Measurements from ENCODE around the gene SYDE1.

SYDE1 gene

GRCh38 chr19:15154002-15154612 lies 46.9 kb downstream of the SYDE1 start:
- peaks cover 12% of the 10 kb centered on the region for H3K27me3 Mint-ChIP-seq (ENCODE audit: low read depth, poor library complexity)
- H3K4me3 Mint-ChIP-seq = no peak overlapping the region
- H3K36me3 Mint-ChIP-seq (ENCODE audit: low read depth) = peaks cover 5% of the 10 kb centered on the region
- H3K4me1 Mint-ChIP-seq = peaks cover 5% of the 10 kb centered on the region
- peak; percentile 46 for DNase-seq
- H3K9me3 Mint-ChIP-seq = peaks cover 13% of the 10 kb centered on the region
- no peak overlapping the region for H3K27ac Mint-ChIP-seq
- TF ChIP-seq CTCF (IDR thresholded peaks at IDR 0.05) = peak; percentile 44

- TF ChIP-seq CTCF (IDR thresholded peaks at IDR 0.05) = no peak
- Mint-ChIP-seq H3K4me1 (peaks cover 5% of the 10 kb centered on the region), H3K27me3 (ENCODE audit: low read depth, poor library complexity) (peaks cover 12% of the 10 kb centered on the region), H3K36me3 (ENCODE audit: low read depth) (peaks cover 14% of the 10 kb centered on the region), H3K9me3 (peaks cover 13% of the 10 kb centered on the region), H3K4me3 (no peak overlapping the region), H3K27ac (no peak overlapping the region)
- DNase-seq = no peak
Measured at GRCh38 chr19:15155296-15155695, 48.1 kb downstream of the SYDE1 start.

- DNase-seq = no peak
- Mint-ChIP-seq H3K4me1 (peaks cover 5% of the 10 kb centered on the region), H3K27me3 (ENCODE audit: low read depth, poor library complexity) (peaks cover 6% of the 10 kb centered on the region), H3K4me3 (no peak overlapping the region), H3K9me3 (peaks cover 13% of the 10 kb centered on the region), H3K36me3 (ENCODE audit: low read depth) (peaks cover 18% of the 10 kb centered on the region), H3K27ac (no peak overlapping the region)
- TF ChIP-seq CTCF (IDR thresholded peaks at IDR 0.05) = no peak
Measured at GRCh38 chr19:15156391-15156790, 49.2 kb downstream of the SYDE1 start.

- no peak overlapping the region for H3K4me3 Mint-ChIP-seq
- H3K36me3 Mint-ChIP-seq (ENCODE audit: low read depth) = peaks cover 42% of the 10 kb centered on the region
- no peak for TF ChIP-seq CTCF (IDR thresholded peaks at IDR 0.05)
- no peak for DNase-seq
- no peaks in the 10 kb centered on the region for H3K27me3 Mint-ChIP-seq (ENCODE audit: low read depth, poor library complexity)
- H3K27ac Mint-ChIP-seq = no peak overlapping the region
- peaks cover 10% of the 10 kb centered on the region for H3K9me3 Mint-ChIP-seq
- peaks cover 5% of the 10 kb centered on the region for H3K4me1 Mint-ChIP-seq
Measured at GRCh38 chr19:15159251-15159650, 52.0 kb downstream of the SYDE1 start.

- peak; percentile 42 for DNase-seq
- Mint-ChIP-seq H3K9me3 (peaks cover 16% of the 10 kb centered on the region), H3K4me1 (peaks cover 5% of the 10 kb centered on the region), H3K36me3 (ENCODE audit: low read depth) (peaks cover 63% of the 10 kb centered on the region), H3K27ac (no peak overlapping the region), H3K4me3 (no peak overlapping the region), H3K27me3 (ENCODE audit: low read depth, poor library complexity) (no peaks in the 10 kb centered on the region)
- peak; percentile 27 for TF ChIP-seq CTCF (IDR thresholded peaks at IDR 0.05)
Measured at GRCh38 chr19:15161028-15161984, 54.1 kb downstream of the SYDE1 start.

Data from nephron progenitor cell (in vitro differentiated cells).